ENCODE results near the gene SLC17A9.
A peak's percentile ranks its signal among the peaks of the same experiment; 100 is the strongest.

SLC17A9 gene

DNA sequence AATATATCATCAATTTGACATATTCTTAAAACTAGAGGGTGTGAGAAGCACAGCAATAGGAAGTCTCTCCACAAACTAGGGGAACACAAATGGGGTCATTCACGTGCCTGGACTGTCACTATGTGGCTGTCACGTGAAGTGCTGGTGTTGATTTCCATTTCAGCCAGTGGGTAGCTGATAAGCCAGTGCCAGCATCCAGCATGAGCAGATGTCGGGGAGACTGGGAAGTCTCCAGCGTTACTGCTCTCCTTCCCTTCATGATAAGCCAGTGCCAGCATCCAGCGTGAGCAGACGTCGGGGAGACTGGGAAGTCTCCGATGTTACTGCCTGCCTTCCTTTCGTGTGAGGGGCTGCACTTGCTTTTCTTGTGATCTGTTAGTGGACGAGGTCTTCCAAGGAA, 5.6 kb upstream of the SLC17A9 start:
- H3K4me1 ChIP-seq, result peaks cover 24% of the 10 kb centered on the region
- no peak overlapping the region for H3K27ac ChIP-seq

DNA sequence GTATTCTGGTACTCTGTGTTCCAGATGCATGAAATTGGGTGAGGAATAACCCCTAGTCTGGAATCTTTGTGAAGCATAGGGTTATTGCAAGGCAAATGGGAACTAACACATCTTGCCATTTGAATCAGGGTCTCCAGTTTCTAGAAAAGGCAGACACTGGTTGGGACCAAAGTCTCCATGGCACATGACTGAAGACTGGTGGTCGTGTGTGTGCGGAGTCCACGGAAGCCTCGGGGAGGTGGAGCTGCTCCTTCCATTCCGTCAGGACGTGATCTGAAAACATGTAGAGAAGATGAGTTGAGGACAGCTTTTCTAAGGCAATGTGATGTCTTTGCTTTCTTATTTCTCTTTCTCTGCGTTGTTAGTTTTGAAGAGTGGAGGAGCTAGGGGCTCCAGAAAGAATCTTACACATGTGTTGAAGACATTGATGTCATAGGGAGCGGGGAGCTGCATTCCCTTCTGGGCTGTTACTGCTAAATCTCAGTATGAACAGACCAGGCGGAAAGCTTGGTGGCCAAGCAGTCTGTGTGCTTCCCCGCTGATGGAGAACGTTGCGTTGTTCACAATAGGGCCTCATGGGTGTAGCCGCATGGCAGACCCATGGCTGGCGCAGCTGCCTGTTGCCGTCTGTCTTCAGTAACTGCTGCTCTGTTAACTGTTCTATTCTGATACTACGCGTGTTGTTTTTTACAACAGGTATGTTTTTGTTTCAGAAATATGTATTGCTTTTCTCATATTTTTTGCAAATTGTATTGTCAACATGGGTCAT, 4.8 kb upstream of the SLC17A9 start:
- H3K4me3 ChIP-seq, result no peak overlapping the region
- H3K36me3 ChIP-seq, result peaks cover 87% of the 10 kb centered on the region
- H3K27ac ChIP-seq, result no peak overlapping the region
- no peaks in the 10 kb centered on the region for H3K27me3 ChIP-seq
- peaks cover 42% of the 10 kb centered on the region for H4K20me1 ChIP-seq
- H3K9me3 ChIP-seq, result peaks cover 10% of the 10 kb centered on the region; the same call in 1 of the 2 replicates
- no peak overlapping the region for H3K4me2 ChIP-seq
- peaks cover 30% of the 10 kb centered on the region for H3K4me1 ChIP-seq
- no peak for TF ChIP-seq Cebpa-rat (IDR thresholded peaks at IDR 0.05)
- no peak overlapping the region for H3K9ac ChIP-seq

More for the DNA sequence above, 5.6 kb upstream of the SLC17A9 start:
- TF ChIP-seq Cebpa-rat (IDR thresholded peaks at IDR 0.05), result no peak
- H3K9me3 ChIP-seq, result peaks cover 10% of the 10 kb centered on the region; the same call in 1 of the 2 replicates
- H3K36me3 ChIP-seq, result peaks cover 95% of the 10 kb centered on the region
- no peak overlapping the region for H3K9ac ChIP-seq
- H4K20me1 ChIP-seq, result peaks cover 50% of the 10 kb centered on the region
- H3K27me3 ChIP-seq, result no peaks in the 10 kb centered on the region
- no peak overlapping the region for H3K4me2 ChIP-seq
- H3K4me3 ChIP-seq, result no peak overlapping the region

- Histone ChIP-seq H3K4me3 (no peak overlapping the region), H3K36me3 (peaks cover 71% of the 10 kb centered on the region), H3K9me3 (peaks cover 10% of the 10 kb centered on the region; the same call in 1 of the 2 replicates), H3K27me3 (no peaks in the 10 kb centered on the region), H3K4me1 (peaks cover 39% of the 10 kb centered on the region), H3K4me2 (no peak overlapping the region), H3K27ac (no peak overlapping the region), H3K9ac (no peak overlapping the region), H4K20me1 (peaks cover 27% of the 10 kb centered on the region)
- TF ChIP-seq Cebpa-rat (IDR thresholded peaks at IDR 0.05), result no peak
Measured at GRCh38 chr20:62949153-62949821, 3.2 kb upstream of the SLC17A9 start.

DNA sequence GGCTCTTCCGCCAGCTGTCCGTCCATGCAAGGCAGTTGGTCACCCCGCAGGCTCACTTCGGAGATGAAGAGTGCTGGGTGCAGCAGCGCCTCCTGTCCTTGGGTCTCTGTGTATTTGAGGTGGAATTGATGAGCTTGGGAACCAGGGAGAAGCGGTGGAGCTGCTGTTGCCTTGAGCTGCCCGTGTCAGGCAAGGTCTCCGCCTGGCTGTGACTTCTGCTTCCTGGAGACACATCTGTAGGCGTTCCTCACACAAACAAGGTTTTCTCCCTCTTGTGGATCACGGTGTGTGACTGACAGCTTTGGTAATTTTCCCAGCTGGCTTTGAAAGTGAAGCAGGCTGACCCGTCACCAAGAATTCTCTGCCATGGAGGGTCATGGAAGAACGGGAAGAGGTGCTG, 2.5 kb upstream of the SLC17A9 start:
- Histone ChIP-seq H3K27ac (no peak overlapping the region), H3K36me3 (peaks cover 64% of the 10 kb centered on the region), H3K9ac (no peak overlapping the region), H4K20me1 (peaks cover 26% of the 10 kb centered on the region), H3K9me3 (peaks cover 10% of the 10 kb centered on the region; the same call in 1 of the 2 replicates), H3K4me1 (peaks cover 45% of the 10 kb centered on the region), H3K4me3 (no peak overlapping the region), H3K4me2 (no peak overlapping the region), H3K27me3 (no peaks in the 10 kb centered on the region)
- no peak for TF ChIP-seq Cebpa-rat (IDR thresholded peaks at IDR 0.05)

DNA sequence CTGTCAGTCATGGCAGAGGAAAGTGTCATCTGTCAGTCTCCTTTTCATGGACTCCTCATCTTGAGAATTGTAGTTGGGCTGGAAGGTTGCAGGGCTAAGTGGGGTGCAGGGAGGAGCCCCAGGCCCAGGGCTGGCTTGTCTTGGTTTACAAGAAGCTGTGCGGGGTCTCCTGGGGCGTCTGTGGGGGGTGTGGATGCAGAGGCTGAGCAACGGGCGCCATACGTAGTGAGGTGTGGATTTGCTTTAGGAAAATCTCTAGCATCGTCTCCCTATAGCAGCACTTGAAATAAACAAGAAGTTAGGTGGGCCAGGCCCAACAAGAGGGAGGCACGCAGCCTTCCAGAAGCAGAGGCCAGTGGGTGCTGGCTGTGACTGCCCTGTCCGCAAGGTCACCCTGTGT, 1.8 kb upstream of the SLC17A9 start:
- Histone ChIP-seq H3K4me1 (peaks cover 53% of the 10 kb centered on the region), H3K9ac (no peak overlapping the region), H3K36me3 (peaks cover 60% of the 10 kb centered on the region), H3K27ac (no peak overlapping the region), H3K27me3 (no peaks in the 10 kb centered on the region), H3K4me3 (no peak overlapping the region), H3K4me2 (no peak overlapping the region), H3K9me3 (peaks cover 10% of the 10 kb centered on the region; the same call in 1 of the 2 replicates), H4K20me1 (peaks cover 27% of the 10 kb centered on the region)
- TF ChIP-seq Cebpa-rat (IDR thresholded peaks at IDR 0.05), result no peak

- Histone ChIP-seq H3K4me1 (peaks cover 59% of the 10 kb centered on the region), H3K4me3 (peak overlapping the region; percentile 76; the same call in 1 of the 2 replicates), H3K9ac (peak overlapping the region; percentile 92), H3K27me3 (no peaks in the 10 kb centered on the region), H3K9me3 (peaks cover 10% of the 10 kb centered on the region; the same call in 1 of the 2 replicates), H4K20me1 (peaks cover 27% of the 10 kb centered on the region), H3K27ac (peak overlapping the region; percentile 96), H3K36me3 (peaks cover 60% of the 10 kb centered on the region), H3K4me2 (peak overlapping the region; percentile 100)
- TF ChIP-seq Cebpa-rat (IDR thresholded peaks at IDR 0.05), result no peak
Measured at GRCh38 chr20:62951143-62951895, 1.2 kb upstream of the SLC17A9 start.

GRCh38 chr20:62951896-62952372, 575 bp upstream of the SLC17A9 start:
- H3K4me2 ChIP-seq, result peak overlapping the region; percentile 100
- no peak for TF ChIP-seq Cebpa-rat (IDR thresholded peaks at IDR 0.05)
- H4K20me1 ChIP-seq, result peaks cover 32% of the 10 kb centered on the region
- no peaks in the 10 kb centered on the region for H3K27me3 ChIP-seq
- H3K36me3 ChIP-seq, result peaks cover 60% of the 10 kb centered on the region
- H3K9ac ChIP-seq, result peak overlapping the region; percentile 92
- peaks cover 65% of the 10 kb centered on the region for H3K4me1 ChIP-seq
- peaks cover 10% of the 10 kb centered on the region; the same call in 1 of the 2 replicates for H3K9me3 ChIP-seq
- peak overlapping the region; percentile 76 for H3K4me3 ChIP-seq
- H3K27ac ChIP-seq, result peak overlapping the region; percentile 96

GRCh38 chr20:62952968-62953838, 694 bp downstream of the SLC17A9 start:
- no peak for TF ChIP-seq Cebpa-rat (IDR thresholded peaks at IDR 0.05)
- Histone ChIP-seq H3K27me3 (no peaks in the 10 kb centered on the region), H3K4me2 (peak overlapping the region; percentile 100), H4K20me1 (peaks cover 44% of the 10 kb centered on the region), H3K9me3 (peaks cover 10% of the 10 kb centered on the region; the same call in 1 of the 2 replicates), H3K4me3 (peak overlapping the region; percentile 76), H3K27ac (peak overlapping the region; percentile 96), H3K9ac (peak overlapping the region; percentile 92), H3K4me1 (peaks cover 78% of the 10 kb centered on the region), H3K36me3 (peaks cover 60% of the 10 kb centered on the region)

All from BLaER1 (cell line).